PC-3 (cell line): Measurements from ENCODE around the gene SEPHS1. TPM values are rescaled to one million over a fixed set of nuclear protein-coding genes. Genes with fewer than 3 reads are reported as not detected.
"Not testable (repeated sequence)": the region's sequence is repeated elsewhere in the genome, so short reads cannot be mapped to it uniquely, and the experiment has no call there.

Experiments
- ATAC-seq: fragments of 200-7000 bp; cut with Tn5 transposase; 2 replicates; pipeline ENCODE4 v1.9.1; 2020; ENCODE audit warnings: mild to moderate bottlenecking, moderate library complexity
- BruUV-seq: library from RNA; stranded (reverse); fragments of 400-500 nt; replicated peaks from 2 replicates; lab custom pipeline; 2021; lab: Mats Ljungman, UMichigan
- CTCF ChIA-PET: fragments of 300-600 bp; sonication (Branson Sonifier 250); formaldehyde crosslinking; loops from one replicate; lab custom pipeline; 2022; ENCODE audit warnings: antibody characterized with exemption; lab: Charles Lee
- POLR2A ChIA-PET: fragments of 300-600 bp; sonication (Branson Sonifier 250); formaldehyde crosslinking; loops from one replicate; lab custom pipeline; 2022; ENCODE audit warnings: antibody characterized with exemption; ENCODE audit not compliant: unreplicated experiment; lab: Charles Lee
- DNase-seq: peaks from one replicate; pipeline ENCODE4 v3.0.0-alpha.2; 2015
- H2AFZ ChIP-seq: fragments of 300-600 bp; sonication (generic); 2 replicates; pipeline ENCODE4 v1.6.0; 2016; ENCODE audit warnings: antibody characterized with exemption, low read length
- H3F3A ChIP-seq: fragments of 300-600 bp; sonication (generic); one replicate; pipeline ENCODE4 v1.6.0; 2017; ENCODE audit warnings: antibody characterized with exemption, low read length, control low read depth, mild to moderate bottlenecking; ENCODE audit not compliant: unreplicated experiment
- H3K27ac ChIP-seq: fragments of 300-600 bp; sonication (generic); 2 replicates; pipeline ENCODE4 v1.5.1; 2016; ENCODE audit warnings: mild to moderate bottlenecking, low read length
- H3K27me3 ChIP-seq: fragments of 300-600 bp; sonication (generic); 2 replicates; pipeline ENCODE4 v1.6.1; 2016; ENCODE audit warnings: low read length, mixed read lengths
- H3K36me3 ChIP-seq: fragments of 300-600 bp; sonication (generic); 2 replicates; pipeline ENCODE4 v1.6.1; 2016; ENCODE audit warnings: low read depth, mixed run types, low read length, mixed read lengths
- H3K4me1 ChIP-seq: fragments of 300-600 bp; sonication (generic); 2 replicates; pipeline ENCODE4 v1.5.1; 2016; ENCODE audit warnings: low read length; ENCODE audit not compliant: insufficient read depth
- H3K4me2 ChIP-seq: fragments of 300-600 bp; sonication (generic); 2 replicates; pipeline ENCODE4 v1.6.0; 2016; ENCODE audit warnings: low read length
- H3K4me3 ChIP-seq: fragments of 300-600 bp; sonication (generic); 2 replicates; pipeline ENCODE4 v1.5.1; 2016; ENCODE audit warnings: mild to moderate bottlenecking, low read length, mixed read lengths
- H3K79me2 ChIP-seq: fragments of 300-600 bp; sonication (generic); 2 replicates; pipeline ENCODE4 v1.6.1; 2017; ENCODE audit warnings: low read length, mixed read lengths
- H3K9ac ChIP-seq: fragments of 300-600 bp; sonication (generic); 2 replicates; pipeline ENCODE4 v1.6.0; 2016; ENCODE audit warnings: mild to moderate bottlenecking, low read length
- H3K9me2 ChIP-seq: fragments of 300-600 bp; sonication (generic); replicated peaks from 2 replicates; pipeline ENCODE4 v1.6.1; 2016; ENCODE audit warnings: mixed run types, low read length, mixed read lengths
- H3K9me3 ChIP-seq: fragments of 300-600 bp; sonication (generic); 2 replicates; pipeline ENCODE4 v1.6.1; 2016; ENCODE audit warnings: low read length, mixed read lengths
- H4K20me1 ChIP-seq: fragments of 300-600 bp; sonication (generic); 2 replicates; pipeline ENCODE4 v1.6.1; 2016; ENCODE audit warnings: low read length, mixed read lengths
- EZH2 ChIP-seq: fragments of 300-600 bp; sonication (generic); IDR thresholded peaks from one replicate; pipeline ENCODE4 v1.6.1; 2017; ENCODE audit warnings: antibody characterized with exemption, mild to moderate bottlenecking, low read length; ENCODE audit not compliant: unreplicated experiment
- EZH2phosphoT487 ChIP-seq: fragments of 300-600 bp; sonication (generic); IDR thresholded peaks from 2 replicates; pipeline ENCODE4 v1.6.1; 2018; ENCODE audit warnings: mild to moderate bottlenecking, antibody characterized with exemption, low read length, borderline replicate concordance
- intact Hi-C: fragments of 100-400 bp; cut with micrococcal nuclease; formaldehyde crosslinking; loops from 2 replicates; pipeline ENCODE4 v1.9.0; 2023
- total RNA-seq: library from RNA; depleted of rRNA; stranded (reverse); fragments of >200 nt; gene quantifications from 2 replicates; pipeline ENCODE4 v1.2.3, GENCODE V29; 2014
- TF ChIP-seq, protein P1 (sequence below): fragments of 300-600 bp; sonication (generic); conservative IDR thresholded peaks from 2 replicates; pipeline ENCODE4 v1.5.1; 2017; ENCODE audit warnings: antibody characterized with exemption, low read depth, mild to moderate bottlenecking, low read length

Gene SEPHS1
- total RNA-seq, 1 experiment from 2014 or later, result 42.5 TPM

DNA sequence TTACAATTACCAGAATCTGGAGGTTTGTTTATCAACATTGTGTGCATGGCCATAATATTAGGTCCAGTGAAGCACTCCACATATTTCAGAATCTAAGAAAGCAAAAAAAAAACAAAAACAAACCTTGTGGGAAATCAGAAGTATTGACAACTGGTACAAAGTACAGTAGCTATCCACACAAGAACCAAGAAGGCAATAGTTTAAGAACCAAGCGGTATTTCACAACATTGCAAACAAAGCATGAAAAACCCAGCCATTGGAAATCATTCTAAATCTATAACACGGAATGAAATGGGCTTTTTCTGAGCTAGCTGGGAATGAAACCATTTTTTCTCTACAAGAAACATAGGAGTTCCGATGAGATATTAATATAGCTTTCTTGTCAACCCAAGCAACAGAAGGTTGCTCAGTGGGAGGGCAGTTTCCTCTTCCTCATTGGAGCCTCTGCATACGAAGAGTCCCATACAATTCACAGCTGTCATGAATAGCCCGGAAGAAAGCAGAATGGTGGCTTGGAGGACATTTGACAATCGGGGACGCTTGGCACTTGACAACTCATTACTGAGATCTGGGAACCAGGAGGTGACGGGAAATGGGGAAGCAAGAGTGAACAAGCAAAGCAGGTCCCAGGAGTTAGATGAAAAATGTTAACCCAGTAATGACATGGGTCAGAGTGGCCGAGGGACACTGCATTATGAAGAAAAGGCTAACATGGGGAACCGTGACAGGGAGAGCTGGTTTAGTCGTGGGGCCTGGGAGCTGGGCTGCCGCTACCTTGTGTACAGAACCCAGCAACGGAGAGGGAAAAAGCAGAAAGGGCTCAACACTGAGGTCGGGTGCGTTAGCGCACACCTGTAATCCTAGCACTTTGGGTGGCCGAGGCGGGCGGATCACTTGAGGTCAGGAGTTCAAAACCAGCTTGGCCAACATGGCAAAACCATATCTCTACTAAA, 56.0 kb downstream of the SEPHS1 start:
- intact Hi-C loops, result no loop called here
- Histone ChIP-seq H3K27ac (no peak overlapping the region), H3K79me2 (no peaks in the 10 kb centered on the region), H2AFZ (no peak overlapping the region), H3K4me2 (no peak overlapping the region), H3K9me2 (no peaks in the 10 kb centered on the region), H3K36me3 (no peaks in the 10 kb centered on the region), H3F3A (no peaks in the 10 kb centered on the region), H3K4me1 (no peaks in the 10 kb centered on the region), H3K9ac (no peak overlapping the region), H4K20me1 (no peaks in the 10 kb centered on the region), H3K9me3 (no peaks in the 10 kb centered on the region), H3K27me3 (no peaks in the 10 kb centered on the region), H3K4me3 (no peak overlapping the region)
- TF ChIP-seq EZH2, result no peak
- TF ChIP-seq, protein P1, sequence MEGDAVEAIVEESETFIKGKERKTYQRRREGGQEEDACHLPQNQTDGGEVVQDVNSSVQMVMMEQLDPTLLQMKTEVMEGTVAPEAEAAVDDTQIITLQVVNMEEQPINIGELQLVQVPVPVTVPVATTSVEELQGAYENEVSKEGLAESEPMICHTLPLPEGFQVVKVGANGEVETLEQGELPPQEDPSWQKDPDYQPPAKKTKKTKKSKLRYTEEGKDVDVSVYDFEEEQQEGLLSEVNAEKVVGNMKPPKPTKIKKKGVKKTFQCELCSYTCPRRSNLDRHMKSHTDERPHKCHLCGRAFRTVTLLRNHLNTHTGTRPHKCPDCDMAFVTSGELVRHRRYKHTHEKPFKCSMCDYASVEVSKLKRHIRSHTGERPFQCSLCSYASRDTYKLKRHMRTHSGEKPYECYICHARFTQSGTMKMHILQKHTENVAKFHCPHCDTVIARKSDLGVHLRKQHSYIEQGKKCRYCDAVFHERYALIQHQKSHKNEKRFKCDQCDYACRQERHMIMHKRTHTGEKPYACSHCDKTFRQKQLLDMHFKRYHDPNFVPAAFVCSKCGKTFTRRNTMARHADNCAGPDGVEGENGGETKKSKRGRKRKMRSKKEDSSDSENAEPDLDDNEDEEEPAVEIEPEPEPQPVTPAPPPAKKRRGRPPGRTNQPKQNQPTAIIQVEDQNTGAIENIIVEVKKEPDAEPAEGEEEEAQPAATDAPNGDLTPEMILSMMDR, result no peak
- TF ChIP-seq EZH2phosphoT487, result no peak
- no peak for DNase-seq
- BruUV-seq, result no TSS peak
- no peak for ATAC-seq
- ChIA-PET POLR2A (no interaction called here), CTCF (no interaction called here)

- Histone ChIP-seq H2AFZ (no peak overlapping the region), H3K9me2 (no peaks in the 10 kb centered on the region), H3K4me1 (no peaks in the 10 kb centered on the region), H3K36me3 (no peaks in the 10 kb centered on the region), H3K9me3 (no peaks in the 10 kb centered on the region), H4K20me1 (no peaks in the 10 kb centered on the region), H3F3A (no peaks in the 10 kb centered on the region), H3K9ac (no peak overlapping the region), H3K27ac (no peak overlapping the region), H3K79me2 (no peaks in the 10 kb centered on the region), H3K27me3 (no peaks in the 10 kb centered on the region), H3K4me3 (no peak overlapping the region), H3K4me2 (no peak overlapping the region)
- ATAC-seq, result no peak
- TF ChIP-seq, protein P1, result no peak
- TF ChIP-seq EZH2phosphoT487 (no peak), EZH2 (no peak)
- DNase-seq, result no peak
- CTCF ChIA-PET, result no interaction called here
- intact Hi-C loops, result no loop called here
- POLR2A ChIA-PET, result no interaction called here
- no TSS peak for BruUV-seq
These were observed 57.0 kb downstream of the SEPHS1 start for GRCh38 chr10:13291061-13291460.

- Histone ChIP-seq H3K79me2 (no peaks in the 10 kb centered on the region), H3K4me3 (no peak overlapping the region), H3K9ac (no peak overlapping the region), H3K27me3 (no peaks in the 10 kb centered on the region), H4K20me1 (no peaks in the 10 kb centered on the region), H3K9me2 (no peaks in the 10 kb centered on the region), H3K9me3 (no peaks in the 10 kb centered on the region), H3F3A (no peaks in the 10 kb centered on the region), H2AFZ (no peak overlapping the region), H3K4me2 (no peak overlapping the region), H3K36me3 (no peaks in the 10 kb centered on the region), H3K27ac (no peak overlapping the region), H3K4me1 (no peaks in the 10 kb centered on the region)
- ATAC-seq (no peak), DNase-seq (no peak)
- POLR2A ChIA-PET, result no interaction called here
- no TSS peak for BruUV-seq
- CTCF ChIA-PET, result no interaction called here
- intact Hi-C loops, result no loop called here
- TF ChIP-seq EZH2 (no peak), EZH2phosphoT487 (no peak)
- TF ChIP-seq, protein P1, result no peak
These were observed 64.0 kb downstream of the SEPHS1 start for GRCh38 chr10:13284050-13284449.

- H3K4me3 ChIP-seq, H3K9ac ChIP-seq, H3K27ac ChIP-seq, H3K9me2 ChIP-seq, DNase-seq, H3K9me3 ChIP-seq, H2AFZ ChIP-seq, H3K4me2 ChIP-seq, intact Hi-C loops, H3K36me3 ChIP-seq, H4K20me1 ChIP-seq, BruUV-seq, H3K79me2 ChIP-seq, H3F3A ChIP-seq, POLR2A ChIA-PET, ATAC-seq, CTCF ChIA-PET, H3K4me1 ChIP-seq, H3K27me3 ChIP-seq: not testable (repeated sequence)
These were observed 65.7 kb downstream of the SEPHS1 start for GRCh38 chr10:13282348-13282747.
